IMR-90 (cell line): ENCODE results near the gene VPS11. TPM values are rescaled to one million over a fixed set of nuclear protein-coding genes. Genes with fewer than 3 reads are reported as not detected.

Experiments used
- ATAC-seq: fragments of 200-7000 bp; cut with Tn5 transposase; 2 replicates; pipeline ENCODE4 v1.9.1; 2020; ENCODE audit warnings: low read depth, mild to moderate bottlenecking, moderate library complexity
- BruUV-seq: library from RNA; stranded (reverse); fragments of 400-500 nt; replicated peaks from 2 replicates; lab custom pipeline; 2021; lab: Mats Ljungman, UMichigan
- CTCF ChIA-PET: fragments of 300-600 bp; formaldehyde crosslinking; extraction: SDS; loops from one replicate; lab custom pipeline; 2021; ENCODE audit warnings: antibody characterized with exemption; lab: Yijun Ruan, JAX
- POLR2A ChIA-PET: fragments of 300-600 bp; sonication (Branson Sonifier 250); formaldehyde crosslinking; loops from one replicate; lab custom pipeline; 2022; ENCODE audit warnings: antibody characterized with exemption; ENCODE audit not compliant: unreplicated experiment; lab: Charles Lee
- DNase-seq: peaks from one replicate; pipeline ENCODE4 v3.0.0; 2013
- H2AFZ ChIP-seq: replicated peaks from 2 replicates; pipeline ENCODE3; 2013; ENCODE audit warnings: low read length, mild to moderate bottlenecking; ENCODE audit not compliant: poor library complexity
- H2AK5ac ChIP-seq: 2 replicates; pipeline ENCODE4 v1.6.1; 2013; ENCODE audit warnings: low read depth, low read length, inconsistent platforms
- H2AK9ac ChIP-seq: replicated peaks from 2 replicates; pipeline ENCODE3; 2013; ENCODE audit warnings: mild to moderate bottlenecking, low read depth, low read length, moderate library complexity; ENCODE audit not compliant: poor library complexity
- H2BK120ac ChIP-seq: 2 replicates; pipeline ENCODE4 v1.6.1; 2013; ENCODE audit warnings: low read depth, low read length, inconsistent platforms
- H2BK15ac ChIP-seq: 3 replicates; pipeline ENCODE4 v1.6.1; 2013; ENCODE audit warnings: low read depth, low read length, inconsistent platforms
- H2BK20ac ChIP-seq: 2 replicates; pipeline ENCODE4 v1.6.1; 2013; ENCODE audit warnings: low read depth, mild to moderate bottlenecking, inconsistent platforms, low read length, moderate library complexity
- H2BK5ac ChIP-seq: 2 replicates; pipeline ENCODE4 v1.6.1; 2013; ENCODE audit warnings: mild to moderate bottlenecking, low read depth, low read length, inconsistent platforms; ENCODE audit not compliant: poor library complexity, severe bottlenecking
- H3K14ac ChIP-seq: replicated peaks from 2 replicates; pipeline ENCODE4 v1.6.1; 2013; ENCODE audit warnings: low read depth, low read length, inconsistent platforms
- H3K18ac ChIP-seq: 2 replicates; pipeline ENCODE4 v1.6.1; 2013; ENCODE audit warnings: low read depth, low read length, control low read depth
- H3K23ac ChIP-seq: 2 replicates; pipeline ENCODE4 v1.6.1; 2013; ENCODE audit warnings: low read depth, low read length, inconsistent platforms
- H3K27ac ChIP-seq: 2 replicates; pipeline ENCODE4 v1.5.1; 2013; ENCODE audit warnings: mild to moderate bottlenecking, control low read depth, low read length; ENCODE audit not compliant: insufficient read depth
- H3K27me3 ChIP-seq: 2 replicates; pipeline ENCODE4 v1.6.1; 2013; ENCODE audit warnings: low read length; ENCODE audit not compliant: control insufficient read depth, insufficient read depth
- H3K36me3 ChIP-seq: 2 replicates; pipeline ENCODE4 v1.6.1; 2013; ENCODE audit warnings: low read length, mixed read lengths; ENCODE audit not compliant: control insufficient read depth, insufficient read depth
- H3K4ac ChIP-seq: 2 replicates; pipeline ENCODE4 v1.6.1; 2013; ENCODE audit warnings: low read depth, low read length, inconsistent platforms
- H3K4me1 ChIP-seq: 2 replicates; pipeline ENCODE4 v1.6.1; 2013; ENCODE audit warnings: low read length, mixed read lengths; ENCODE audit not compliant: control insufficient read depth, insufficient read depth
- H3K4me2 ChIP-seq: 2 replicates; pipeline ENCODE4 v1.6.1; 2013; ENCODE audit warnings: low read depth, mild to moderate bottlenecking, control low read depth, low read length, moderate library complexity
- H3K4me3 ChIP-seq: 2 replicates; pipeline ENCODE4 v1.5.1; 2013; ENCODE audit warnings: low read depth, mild to moderate bottlenecking, control low read depth, low read length, moderate library complexity; ENCODE audit not compliant: insufficient read depth
- H3K56ac ChIP-seq: 2 replicates; pipeline ENCODE4 v1.6.1; 2013; ENCODE audit warnings: low read length, inconsistent platforms; ENCODE audit not compliant: insufficient read depth; ENCODE audit errors: extremely low read depth
- H3K79me1 ChIP-seq, 2 experiments: 2 replicates each; pipeline ENCODE4 v1.6.1; 2013; ENCODE audit warnings: low read length in 2 of 2, inconsistent platforms in 1 of 2, low read depth in 1 of 2
- H3K9ac ChIP-seq: 2 replicates; pipeline ENCODE4 v1.6.1; 2013; ENCODE audit warnings: low read depth, low read length, control low read depth
- H3K9me1 ChIP-seq: 2 replicates; pipeline ENCODE4 v1.6.1; 2013; ENCODE audit warnings: low read length, inconsistent platforms; ENCODE audit not compliant: insufficient read depth
- H3K9me3 ChIP-seq: 2 replicates; pipeline ENCODE4 v1.6.1; 2013; ENCODE audit warnings: low read length; ENCODE audit not compliant: control insufficient read depth, insufficient read depth
- H4K20me1 ChIP-seq: 2 replicates; pipeline ENCODE4 v1.6.1; 2013; ENCODE audit warnings: low read length, inconsistent platforms; ENCODE audit not compliant: insufficient read depth
- H4K5ac ChIP-seq: 2 replicates; pipeline ENCODE4 v1.6.1; 2013; ENCODE audit warnings: mild to moderate bottlenecking, low read depth, low read length, control low read depth
- H4K8ac ChIP-seq, 2 experiments: 2 replicates each; pipeline ENCODE4 v1.6.1; 2013; ENCODE audit warnings: low read depth in 2 of 2, low read length in 2 of 2, control low read depth in 1 of 2, inconsistent platforms in 1 of 2
- H4K91ac ChIP-seq: 2 replicates; pipeline ENCODE4 v1.6.1; 2013; ENCODE audit warnings: low read depth, low read length, inconsistent platforms; ENCODE audit not compliant: insufficient read depth
- CEBPB ChIP-seq: IDR thresholded peaks from 2 replicates; pipeline ENCODE4 v1.6.1; 2012; ENCODE audit warnings: low read depth, low read length, improper control_type of control experiment
- MXI1 ChIP-seq: IDR thresholded peaks from 2 replicates; pipeline ENCODE4 v1.6.1; 2012; ENCODE audit warnings: low read depth, mild to moderate bottlenecking, low read length, moderate library complexity, borderline replicate concordance
- NFE2L2 ChIP-seq: fragments of 150-350 bp; IDR thresholded peaks from 2 replicates; pipeline ENCODE4 v1.6.1; 2016; ENCODE audit warnings: low read depth, mild to moderate bottlenecking, low read length
- dilution Hi-C: fragments of 300-500 bp; cut with HindIII; formaldehyde crosslinking; loops from one replicate; pipeline ENCODE4 v1.14.3; 2018; ENCODE audit warnings: low sequenced_read_pairs; ENCODE audit not compliant: unreplicated experiment
- in situ Hi-C: fragments of 300-500 bp; cut with MboI; formaldehyde crosslinking; loops from 3 replicates; pipeline ENCODE4 v1.14.3; 2019; ENCODE audit warnings: low sequenced_read_pairs, inconsistent platforms, mixed read lengths
- intact Hi-C: fragments of 100-400 bp; cut with micrococcal nuclease; formaldehyde crosslinking; loops from 2 replicates; pipeline ENCODE4 v1.10.0; 2022
- polyA plus RNA-seq, 3 experiments: library from polyadenylated mRNA; depleted of rRNA; stranded (reverse); fragments of >200 nt; gene quantifications; 2 replicates each; pipeline ENCODE4 v1.2.3, GENCODE V29; 2012; ENCODE audit warnings: low replicate concordance in 1 of 3
- total RNA-seq: library from RNA; depleted of rRNA; stranded (reverse); fragments of >200 nt; gene quantifications from 2 replicates; pipeline ENCODE4 v1.2.3, GENCODE V29; 2012

The VPS11 gene
- total and polyA plus RNA-seq, 2 of the 4 experiments (the other 2 are of a cell fraction): 19.7 to 30.5 TPM

GRCh38 chr11:119023741-119024140, 43.9 kb upstream of the VPS11 start:
- ATAC-seq: no peak
- BruUV-seq: no TSS peak
- H3K4me3 ChIP-seq: no peak overlapping the region

More at GRCh38 chr11:119023741-119024140, 43.9 kb upstream of the VPS11 start:
- H2BK20ac ChIP-seq: no peak overlapping the region
- H3K23ac ChIP-seq: no peak overlapping the region
- H3K36me3 ChIP-seq: peaks cover 27% of the 10 kb centered on the region
- peaks cover 5% of the 10 kb centered on the region for H4K20me1 ChIP-seq
- H3K14ac ChIP-seq: no peak overlapping the region
- no peak overlapping the region for H3K4me2 ChIP-seq
- H4K91ac ChIP-seq: no peak overlapping the region
- peaks cover 4% of the 10 kb centered on the region for H3K4me1 ChIP-seq
- H2AK5ac ChIP-seq: no peak overlapping the region
- no peak for TF ChIP-seq CEBPB
- TF ChIP-seq MXI1: no peak
- no peak for TF ChIP-seq NFE2L2
- ChIA-PET POLR2A (no interaction called here), CTCF (no interaction called here)
- intact Hi-C loops: no loop called here
- H3K9ac ChIP-seq: no peak overlapping the region
- no peak overlapping the region for H2AK9ac ChIP-seq
- no peak overlapping the region for H2AFZ ChIP-seq
- H2BK15ac ChIP-seq: no peak overlapping the region
- no peak overlapping the region for H4K8ac ChIP-seq
- no peak overlapping the region for H4K5ac ChIP-seq
- H3K18ac ChIP-seq: no peak overlapping the region
- no peaks in the 10 kb centered on the region for H3K27me3 ChIP-seq
- peaks cover 18 to 48% of the 10 kb centered on the region in 2 experiments for H3K79me1 ChIP-seq
- no peak overlapping the region for H3K4ac ChIP-seq
- no peak for DNase-seq
- no peak overlapping the region for H2BK5ac ChIP-seq
- no peak overlapping the region for H3K56ac ChIP-seq
- no peak overlapping the region for H2BK120ac ChIP-seq
- H3K9me3 ChIP-seq: no peaks in the 10 kb centered on the region
- in situ Hi-C loops: no loop called here
- H3K9me1 ChIP-seq: peaks cover 3% of the 10 kb centered on the region
- H3K27ac ChIP-seq: no peak overlapping the region
- dilution Hi-C loops: no loop called here
